Measurements from ENCODE around the gene SLIT3. TPM values are rescaled to one million over a fixed set of nuclear protein-coding genes. Genes with fewer than 3 reads are reported as not detected.

The SLIT3 gene
- total and polyA plus RNA-seq, 2 experiments from 2014 or later: 58.4 to 96.7 TPM

GRCh38 chr5:168624850-168625364 is 676.0 kb downstream of the SLIT3 start:
- H2AFZ ChIP-seq: no peak overlapping the region
- no peak overlapping the region for H3K4me3 ChIP-seq
- no peak for DNase-seq (ENCODE audit: low spot score)
- TF ChIP-seq EZH2phosphoT487 (IDR thresholded peaks at IDR 0.05; ENCODE audit: low read depth, severe bottlenecking, unreplicated experiment) (no peak), EZH2 (IDR thresholded peaks at IDR 0.05; ENCODE audit: borderline replicate concordance) (no peak)
- TF ChIP-seq, protein P1, sequence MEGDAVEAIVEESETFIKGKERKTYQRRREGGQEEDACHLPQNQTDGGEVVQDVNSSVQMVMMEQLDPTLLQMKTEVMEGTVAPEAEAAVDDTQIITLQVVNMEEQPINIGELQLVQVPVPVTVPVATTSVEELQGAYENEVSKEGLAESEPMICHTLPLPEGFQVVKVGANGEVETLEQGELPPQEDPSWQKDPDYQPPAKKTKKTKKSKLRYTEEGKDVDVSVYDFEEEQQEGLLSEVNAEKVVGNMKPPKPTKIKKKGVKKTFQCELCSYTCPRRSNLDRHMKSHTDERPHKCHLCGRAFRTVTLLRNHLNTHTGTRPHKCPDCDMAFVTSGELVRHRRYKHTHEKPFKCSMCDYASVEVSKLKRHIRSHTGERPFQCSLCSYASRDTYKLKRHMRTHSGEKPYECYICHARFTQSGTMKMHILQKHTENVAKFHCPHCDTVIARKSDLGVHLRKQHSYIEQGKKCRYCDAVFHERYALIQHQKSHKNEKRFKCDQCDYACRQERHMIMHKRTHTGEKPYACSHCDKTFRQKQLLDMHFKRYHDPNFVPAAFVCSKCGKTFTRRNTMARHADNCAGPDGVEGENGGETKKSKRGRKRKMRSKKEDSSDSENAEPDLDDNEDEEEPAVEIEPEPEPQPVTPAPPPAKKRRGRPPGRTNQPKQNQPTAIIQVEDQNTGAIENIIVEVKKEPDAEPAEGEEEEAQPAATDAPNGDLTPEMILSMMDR (IDR thresholded peaks at IDR 0.05; ENCODE audit: poor library complexity): no peak
- no peaks in the 10 kb centered on the region for H3K27me3 ChIP-seq
- no peaks in the 10 kb centered on the region for H3K9me3 ChIP-seq (ENCODE audit: low read depth)
- H3K4me1 ChIP-seq (ENCODE audit: insufficient read depth): peaks cover 6% of the 10 kb centered on the region
- H3K79me2 ChIP-seq: no peaks in the 10 kb centered on the region
- H3K27ac ChIP-seq: no peak overlapping the region
- H3K36me3 ChIP-seq (replicated peaks; ENCODE audit: insufficient read depth, low read depth): no peaks in the 10 kb centered on the region
- H3K9me2 ChIP-seq (replicated peaks; ENCODE audit: insufficient read depth): peaks cover 2% of the 10 kb centered on the region
- 84% methylated on average over 3 of the region's 3 CpGs for WGBS (ENCODE audit: low lambda C conversion rate, missing lambda C conversion rate)
- no peaks in the 10 kb centered on the region for H4K20me1 ChIP-seq (ENCODE audit: insufficient read depth, poor library complexity, severe bottlenecking)
- H3K4me2 ChIP-seq: no peak overlapping the region

GRCh38 chr5:168620807-168621206 is 680.1 kb downstream of the SLIT3 start:
- H3K4me1 ChIP-seq (ENCODE audit: insufficient read depth): peaks cover 6% of the 10 kb centered on the region

DNA sequence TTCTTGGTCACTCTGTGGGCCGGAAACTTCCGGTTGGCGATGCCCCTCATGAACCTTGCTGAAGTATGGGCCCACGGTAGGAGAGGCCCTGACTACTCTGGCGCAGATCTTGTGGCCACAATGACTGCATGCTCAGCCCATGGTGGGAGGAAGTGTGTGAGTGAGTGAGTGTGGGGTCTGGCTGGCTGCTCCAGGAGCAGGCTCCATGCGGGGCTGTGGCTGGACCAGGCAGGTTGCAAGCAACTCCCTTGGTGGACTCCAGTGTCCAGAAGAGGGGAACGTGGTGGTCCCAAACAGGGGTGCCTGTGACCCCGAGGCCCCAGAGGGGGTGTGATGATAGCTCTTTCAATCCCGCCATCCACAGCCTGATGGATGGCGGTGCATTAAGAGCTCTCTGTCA is 686.3 kb downstream of the SLIT3 start:
- Histone ChIP-seq H3K27ac (no peak overlapping the region), H2AFZ (no peak overlapping the region), H3K27me3 (no peaks in the 10 kb centered on the region), H3K9me3 (ENCODE audit: low read depth) (no peaks in the 10 kb centered on the region), H3K36me3 (replicated peaks; ENCODE audit: insufficient read depth, low read depth) (no peaks in the 10 kb centered on the region), H3K79me2 (no peaks in the 10 kb centered on the region), H4K20me1 (ENCODE audit: insufficient read depth, poor library complexity, severe bottlenecking) (no peaks in the 10 kb centered on the region), H3K4me3 (no peak overlapping the region), H3K4me1 (ENCODE audit: insufficient read depth) (no peaks in the 10 kb centered on the region), H3K9me2 (replicated peaks; ENCODE audit: insufficient read depth) (no peaks in the 10 kb centered on the region), H3K4me2 (no peak overlapping the region)
- 97% methylated on average over 9 of the region's 10 CpGs for WGBS (ENCODE audit: low lambda C conversion rate, missing lambda C conversion rate)
- TF ChIP-seq EZH2phosphoT487 (IDR thresholded peaks at IDR 0.05; ENCODE audit: low read depth, severe bottlenecking, unreplicated experiment): no peak
- TF ChIP-seq, protein P1 (IDR thresholded peaks at IDR 0.05; ENCODE audit: poor library complexity): no peak
- TF ChIP-seq EZH2 (IDR thresholded peaks at IDR 0.05; ENCODE audit: borderline replicate concordance): no peak
- DNase-seq (ENCODE audit: low spot score): no peak

More at GRCh38 chr5:168620807-168621206, 680.1 kb downstream of the SLIT3 start:
- Histone ChIP-seq H3K4me2 (no peak overlapping the region), H3K36me3 (replicated peaks; ENCODE audit: insufficient read depth, low read depth) (no peaks in the 10 kb centered on the region), H2AFZ (no peak overlapping the region), H3K4me3 (no peak overlapping the region), H4K20me1 (ENCODE audit: insufficient read depth, poor library complexity, severe bottlenecking) (no peaks in the 10 kb centered on the region), H3K27ac (no peak overlapping the region), H3K27me3 (no peaks in the 10 kb centered on the region), H3K9me3 (ENCODE audit: low read depth) (no peaks in the 10 kb centered on the region), H3K9me2 (replicated peaks; ENCODE audit: insufficient read depth) (peaks cover 2% of the 10 kb centered on the region), H3K79me2 (no peaks in the 10 kb centered on the region)
- TF ChIP-seq, protein P1 (IDR thresholded peaks at IDR 0.05; ENCODE audit: poor library complexity): no peak
- TF ChIP-seq EZH2phosphoT487 (IDR thresholded peaks at IDR 0.05; ENCODE audit: low read depth, severe bottlenecking, unreplicated experiment): no peak
- no peak for TF ChIP-seq EZH2 (IDR thresholded peaks at IDR 0.05; ENCODE audit: borderline replicate concordance)
- 86% methylated on average over 1 of the region's 1 CpG for WGBS (ENCODE audit: low lambda C conversion rate, missing lambda C conversion rate)
- DNase-seq (ENCODE audit: low spot score): no peak
